GM18508 (cell line): ENCODE results near the gene SIPA1L3.
"Not testable (repeated sequence)": the region's sequence is repeated elsewhere in the genome, so short reads cannot be mapped to it uniquely, and the experiment has no call there.

ENCODE experiments used
- ATAC-seq: cut with Tn5 transposase; IDR thresholded peaks from one replicate; pipeline ENCODE4 v1.9.1; 2021; ENCODE audit warnings: moderate number of reproducible peaks; ENCODE audit not compliant: insufficient read depth, unreplicated experiment

SIPA1L3 gene

DNA sequence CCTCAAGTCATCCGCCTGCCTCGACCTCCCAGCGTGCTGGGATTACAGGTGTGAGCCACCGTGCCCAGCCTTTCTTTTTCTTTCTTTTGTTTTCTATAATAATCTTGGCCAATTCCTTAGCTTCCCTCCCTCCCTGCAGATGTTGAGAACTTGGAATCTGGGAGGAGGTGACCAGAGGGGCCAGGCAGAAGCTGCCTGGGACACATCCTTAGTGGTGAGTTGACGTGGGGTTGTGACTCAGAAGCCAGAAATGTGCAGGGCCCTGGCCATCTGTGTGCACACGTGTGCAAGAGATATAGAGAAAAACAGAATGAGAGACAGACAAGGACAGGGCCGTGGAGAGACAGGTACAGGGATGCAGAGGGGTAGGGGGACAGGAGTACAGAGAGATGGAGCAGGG lies 154.3 kb downstream of the SIPA1L3 start:
- ATAC-seq, result no peak

DNA sequence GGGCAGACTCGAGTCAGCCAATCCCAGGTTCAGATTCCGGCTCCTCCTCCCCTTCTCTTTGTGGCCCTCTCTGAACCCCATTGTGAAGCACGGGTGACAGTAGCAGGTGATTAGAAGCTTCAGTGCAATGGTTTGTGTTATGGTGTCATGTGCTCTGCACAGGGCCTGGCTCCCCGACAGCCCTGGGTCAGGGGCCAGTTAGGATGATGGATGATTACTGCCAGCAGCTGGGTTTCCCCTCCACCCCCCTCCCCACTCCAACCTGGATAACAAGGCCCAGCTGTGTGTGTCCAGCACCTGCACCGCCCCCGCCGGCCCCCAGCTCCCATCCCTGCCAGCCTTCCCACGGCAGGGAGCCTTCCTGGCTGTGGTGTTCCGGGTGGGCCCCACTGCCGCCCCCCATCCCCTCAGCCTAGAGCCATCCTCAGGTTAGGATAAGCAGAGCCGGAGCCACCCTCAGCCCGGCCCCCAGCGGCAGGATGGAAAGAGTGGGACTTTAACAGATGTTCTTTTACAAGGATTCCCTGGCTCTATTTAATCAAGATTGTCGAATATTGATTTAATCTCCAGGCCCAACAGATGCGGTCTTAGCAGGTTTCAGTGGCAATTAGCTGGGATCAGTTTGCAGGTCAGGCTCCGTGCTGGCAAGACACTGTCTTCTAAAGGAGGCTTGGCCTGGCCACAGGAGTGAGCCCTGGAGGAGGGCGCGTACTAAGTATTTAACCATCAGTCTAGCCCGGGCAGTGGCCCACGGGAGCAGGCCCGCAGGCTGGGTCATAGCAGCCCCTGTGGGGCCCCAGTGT lies 156.2 kb downstream of the SIPA1L3 start:
- ATAC-seq, result no peak

DNA sequence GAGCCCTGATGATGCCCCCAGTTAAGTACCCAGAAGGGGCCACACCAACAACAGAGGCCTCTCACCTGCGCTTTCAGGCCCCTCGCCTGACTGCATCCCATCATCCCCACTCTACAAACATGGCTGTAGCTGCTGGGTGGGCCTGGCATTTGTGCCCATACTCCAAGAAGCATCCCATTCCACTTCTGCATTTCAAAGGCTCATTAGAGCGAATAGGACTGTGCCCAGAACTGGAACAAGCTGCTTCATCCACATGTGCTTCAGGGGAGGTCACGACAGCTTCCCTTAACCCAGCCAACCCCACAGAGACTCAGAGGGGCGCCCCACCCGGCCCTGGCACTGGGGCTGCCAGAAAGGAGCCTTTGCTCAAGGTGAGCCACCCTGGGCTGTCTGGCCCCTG lies 156.9 kb downstream of the SIPA1L3 start:
- no peak for ATAC-seq

DNA sequence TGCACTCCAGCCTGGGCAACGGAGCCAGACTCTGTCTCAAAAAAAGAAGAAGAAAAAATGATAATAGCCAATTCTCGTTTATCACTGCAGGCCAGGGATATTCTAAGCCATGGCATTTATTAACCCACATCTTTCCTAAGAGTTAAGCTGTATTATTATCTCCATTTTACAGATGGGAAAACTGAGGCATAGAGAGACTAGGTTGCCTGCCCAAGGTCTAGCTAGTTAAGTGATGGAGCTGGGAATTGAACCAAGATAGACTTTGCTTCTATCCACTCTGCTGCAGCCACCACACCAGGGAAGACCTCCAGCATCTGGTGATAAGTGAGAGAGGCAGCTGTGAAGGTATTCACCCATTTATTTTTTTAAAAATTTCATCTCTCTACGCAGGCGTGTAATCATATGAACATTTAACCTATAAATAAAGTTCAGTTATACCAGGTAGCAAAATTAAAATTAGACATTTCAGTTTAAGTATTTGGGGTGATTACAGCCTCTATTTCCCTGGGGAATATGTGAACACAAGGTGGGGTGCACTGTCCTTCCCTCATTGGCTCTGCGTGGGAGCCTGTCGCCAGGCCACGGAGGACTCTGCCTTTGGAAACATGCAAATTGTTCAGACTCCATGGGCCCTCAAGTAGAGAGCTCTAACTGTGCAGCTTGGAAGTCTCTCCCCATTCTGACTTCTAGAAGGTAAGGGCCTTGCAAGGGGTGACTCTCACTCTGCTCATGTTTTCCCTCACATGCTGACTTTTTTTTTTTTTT lies 157.8 kb downstream of the SIPA1L3 start:
- no peak for ATAC-seq

DNA sequence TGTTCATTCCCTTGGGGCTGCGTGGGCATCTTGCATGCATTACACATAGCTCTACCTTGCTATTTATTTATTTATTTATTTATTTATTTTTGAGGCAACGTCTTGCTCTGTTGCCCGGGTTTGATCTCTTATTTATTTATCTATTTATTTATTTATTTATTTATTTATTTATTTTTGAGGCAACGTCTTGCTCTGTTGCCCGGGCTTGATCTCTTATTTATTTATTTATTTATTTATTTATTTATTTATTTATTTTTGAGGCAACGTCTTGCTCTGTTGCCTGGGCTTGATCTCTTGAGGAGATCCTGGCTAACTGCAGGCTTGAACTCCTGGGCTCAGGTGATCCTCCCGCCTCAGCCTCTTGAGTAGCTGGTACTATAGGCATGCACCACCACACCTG lies 158.8 kb downstream of the SIPA1L3 start:
- not testable (repeated sequence) for ATAC-seq

DNA sequence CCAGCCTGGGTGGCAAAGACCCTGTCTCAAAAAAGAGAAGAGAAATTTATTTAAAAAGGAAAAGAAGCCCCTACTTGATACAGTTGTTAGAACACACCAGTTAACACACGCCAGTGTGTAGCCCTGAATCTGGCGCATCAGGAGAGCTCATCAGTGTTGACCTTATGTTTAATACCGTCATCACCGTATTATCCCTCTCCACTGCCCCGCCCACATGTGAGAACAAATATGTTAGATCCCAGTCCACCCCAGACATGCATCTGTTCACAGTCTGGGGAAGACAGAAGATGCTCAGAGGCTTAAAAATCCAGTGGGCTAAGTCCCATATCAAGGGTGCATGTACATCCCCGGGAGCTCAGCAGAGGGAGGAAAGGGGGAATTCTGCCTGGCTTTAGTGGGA lies 161.8 kb downstream of the SIPA1L3 start:
- ATAC-seq, result no peak

DNA sequence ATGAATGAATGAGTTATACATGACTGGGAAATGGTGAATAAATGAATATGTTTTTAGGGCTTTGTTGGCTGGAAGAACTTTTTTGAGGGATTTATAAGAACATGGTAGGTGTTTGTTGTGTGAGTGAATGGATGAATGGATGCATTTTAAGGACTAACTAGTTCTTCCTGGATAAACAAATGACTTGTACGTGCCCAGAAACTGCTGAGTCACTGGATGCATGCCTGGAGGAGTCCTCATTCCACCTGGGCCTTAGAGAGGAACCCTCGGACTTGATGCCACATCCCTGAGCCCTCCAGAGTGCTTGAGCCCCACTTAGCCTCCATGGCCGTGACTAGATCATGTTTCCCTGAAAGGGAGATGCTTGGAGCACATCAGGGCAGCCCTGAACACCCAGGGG lies 163.6 kb downstream of the SIPA1L3 start:
- ATAC-seq, result no peak

DNA sequence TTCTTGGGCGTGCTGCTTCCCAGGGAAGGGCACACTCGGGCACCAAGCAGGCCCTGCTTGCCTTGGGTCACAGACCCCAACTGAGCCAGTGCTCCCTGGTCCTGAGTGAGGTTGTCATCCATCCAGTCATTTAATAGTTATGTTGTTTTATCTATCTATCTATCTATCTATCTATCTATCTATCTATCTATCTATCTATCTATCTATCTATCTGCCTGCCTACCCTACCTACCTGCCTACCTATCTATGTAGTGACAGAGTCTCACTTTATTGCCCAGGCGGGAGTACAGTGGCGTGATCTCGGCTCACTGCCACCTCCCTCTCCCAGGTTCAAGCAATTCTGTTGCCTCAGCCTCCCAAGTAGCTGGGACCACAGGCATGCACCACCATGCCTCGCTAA lies 164.0 kb downstream of the SIPA1L3 start:
- not testable (repeated sequence) for ATAC-seq

DNA sequence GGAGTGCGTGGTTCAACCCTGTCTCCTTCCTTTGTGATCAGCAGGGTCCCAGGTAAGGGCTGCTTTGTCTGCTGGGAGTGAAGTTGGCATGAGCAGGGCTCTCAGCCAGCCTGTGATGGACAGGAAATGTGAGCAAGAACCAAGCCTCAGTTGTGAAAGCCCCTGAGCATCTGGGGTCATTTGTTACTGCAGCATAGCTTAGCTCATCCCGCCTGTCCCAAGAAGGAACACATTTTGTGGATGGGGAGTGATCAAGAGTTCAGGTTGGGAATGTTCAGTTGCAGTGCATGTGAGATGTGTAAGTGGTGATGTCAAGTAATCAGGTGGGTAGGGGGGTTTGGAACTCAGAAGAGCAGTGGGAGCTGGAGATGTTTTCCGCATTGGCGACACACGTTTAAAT lies 164.6 kb downstream of the SIPA1L3 start:
- no peak for ATAC-seq

DNA sequence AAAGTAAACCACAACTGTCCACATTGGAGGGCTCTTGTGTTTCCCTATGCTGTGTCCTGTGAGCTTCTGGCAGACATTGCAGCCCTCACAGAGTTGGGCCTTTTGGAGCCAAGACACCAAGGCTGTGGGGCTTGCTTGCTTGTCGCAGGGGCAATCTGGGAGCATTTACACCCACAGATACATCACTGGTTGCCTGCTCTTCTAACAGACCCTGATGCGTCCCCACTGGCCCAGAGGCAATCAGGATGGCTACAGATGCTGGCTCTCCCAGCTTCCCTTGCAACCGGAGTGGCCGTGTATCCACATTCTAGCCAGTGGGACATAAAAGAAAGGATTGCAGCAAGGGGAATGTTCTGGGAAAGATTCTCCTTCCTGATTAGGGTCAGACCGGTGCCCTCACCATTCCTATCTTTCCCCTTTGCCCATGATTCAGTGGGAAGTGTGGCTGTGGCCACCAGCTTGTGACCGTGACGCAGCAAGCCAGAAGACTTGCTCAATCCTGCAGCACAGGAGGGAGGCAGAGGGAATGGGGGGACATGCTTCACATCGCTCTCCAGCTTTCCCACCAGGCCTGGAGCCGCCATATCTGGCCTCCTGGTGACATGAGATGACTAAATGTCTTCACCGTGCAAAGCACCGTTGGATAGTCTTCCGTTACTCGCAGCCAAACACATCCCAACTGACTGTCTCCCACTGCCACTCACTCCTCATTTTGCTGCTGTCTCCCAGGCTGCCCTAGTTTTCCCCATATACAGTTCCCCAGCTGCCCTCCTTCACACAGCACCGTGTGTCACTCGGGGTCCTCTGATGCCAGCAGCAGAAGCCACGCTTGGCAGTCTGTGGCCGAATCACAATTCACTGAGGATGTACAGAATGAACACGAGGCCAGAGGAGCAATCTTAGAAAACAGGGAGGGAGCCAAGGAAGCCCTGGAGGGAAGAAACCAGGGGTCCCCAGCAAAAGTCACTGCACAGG lies 166.1 kb downstream of the SIPA1L3 start:
- ATAC-seq, result no peak

DNA sequence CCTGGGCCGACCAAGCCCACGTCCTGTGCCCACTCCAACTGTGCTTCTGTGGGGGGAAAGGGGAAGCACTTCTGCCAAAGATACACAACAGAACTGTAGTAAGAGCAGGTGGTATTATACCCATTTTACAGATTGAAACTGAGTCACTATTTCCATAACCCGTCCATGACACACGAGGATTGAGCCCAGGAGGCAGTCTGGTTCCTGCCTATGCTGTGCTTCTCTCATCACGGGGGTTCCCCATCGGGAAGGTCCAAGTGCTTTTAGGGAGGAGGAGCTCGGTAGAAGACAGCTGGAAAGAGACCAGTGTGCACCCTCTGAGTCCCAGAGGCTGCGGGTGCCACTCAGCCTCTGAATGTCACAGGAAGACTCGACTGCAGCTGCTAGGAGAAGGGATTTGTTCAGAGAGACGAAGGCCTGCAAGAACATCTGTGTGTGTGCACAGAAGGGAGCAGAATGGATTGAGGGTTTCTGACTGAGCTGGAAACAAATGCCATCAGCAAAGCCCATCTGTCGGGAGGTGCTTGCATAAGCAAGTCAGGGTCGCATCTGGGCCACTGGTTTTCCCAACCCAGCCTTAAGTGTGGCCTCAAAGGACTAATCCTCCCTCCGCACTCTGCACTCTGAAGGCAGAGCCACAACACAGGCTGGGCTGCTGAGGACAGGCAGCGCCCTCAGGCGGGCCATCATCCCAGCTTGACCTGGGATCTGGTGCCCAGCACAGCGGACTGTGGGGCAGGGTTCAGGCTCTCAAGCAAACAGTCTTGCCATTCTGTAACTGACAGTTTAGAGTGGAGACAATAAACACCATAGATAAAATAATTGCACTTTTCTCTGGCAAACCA lies 167.1 kb downstream of the SIPA1L3 start:
- ATAC-seq, result no peak

DNA sequence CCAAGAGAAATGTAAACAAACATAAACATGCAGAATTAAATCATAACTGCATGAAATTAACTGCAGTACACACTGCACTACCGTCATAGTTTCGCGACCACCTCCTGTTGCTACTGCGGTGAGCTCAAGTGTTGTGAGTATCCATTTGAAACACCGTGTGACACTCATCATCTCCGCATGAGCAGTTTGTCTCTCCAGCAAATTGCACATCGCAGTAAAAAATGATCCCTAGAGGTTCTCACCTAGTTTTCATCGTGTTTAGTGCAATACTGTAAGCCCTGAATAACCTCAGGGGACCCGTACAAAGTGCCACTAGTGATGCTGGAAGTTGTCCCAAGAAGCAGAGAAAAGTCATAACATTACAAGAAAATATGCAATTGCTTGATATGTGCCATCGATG lies 169.3 kb downstream of the SIPA1L3 start:
- no peak for ATAC-seq

DNA sequence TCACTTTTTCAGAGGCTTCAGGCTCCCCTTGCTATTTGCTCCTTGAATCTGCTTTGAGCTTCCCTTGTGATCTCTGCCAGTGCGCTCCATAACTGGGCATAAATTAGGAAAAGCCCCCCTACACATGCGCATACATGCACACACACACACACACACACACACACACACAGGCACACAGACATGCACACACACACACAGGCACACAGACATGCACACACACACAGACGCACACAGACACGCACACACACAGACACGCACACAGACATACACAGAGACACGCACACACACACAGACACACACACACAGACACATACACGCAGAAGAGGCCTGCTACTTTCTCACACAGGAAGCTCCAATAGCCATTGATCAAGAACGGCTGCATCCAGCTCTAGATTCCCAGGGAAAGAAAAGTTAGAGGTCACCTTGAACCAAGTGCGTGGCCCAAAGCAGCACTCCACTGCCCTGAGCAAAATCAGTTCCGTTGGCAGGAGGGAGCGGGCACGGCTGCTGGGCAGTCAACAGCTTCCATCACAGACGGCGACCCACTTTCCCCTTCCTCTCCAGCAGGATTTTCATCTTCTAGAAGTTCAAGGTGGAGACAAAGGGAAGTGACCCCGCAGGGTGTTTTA lies 171.4 kb downstream of the SIPA1L3 start:
- ATAC-seq, result no peak

DNA sequence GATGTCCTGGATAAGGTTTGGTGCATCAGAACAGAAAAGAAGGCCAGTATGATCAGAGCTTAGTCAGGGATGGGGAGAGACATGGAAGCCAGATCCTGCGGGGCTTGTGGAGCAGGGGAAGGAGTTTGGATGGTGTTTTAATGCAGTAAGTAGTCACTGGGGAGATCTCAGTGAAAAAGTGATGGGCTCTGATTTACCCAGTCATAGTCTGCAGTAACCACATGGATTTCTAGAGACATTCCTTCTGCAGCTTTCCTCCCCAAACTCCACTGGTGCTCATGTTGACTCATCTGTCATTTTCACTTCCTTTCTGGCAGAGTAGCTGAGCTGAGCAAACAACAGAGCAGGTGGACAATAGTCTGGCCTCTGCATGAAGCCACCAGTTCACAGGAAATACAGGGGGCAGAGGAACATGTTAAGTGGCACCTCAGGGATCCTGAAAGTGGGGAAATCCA lies 172.9 kb downstream of the SIPA1L3 start:
- ATAC-seq, result peak; percentile 63

DNA sequence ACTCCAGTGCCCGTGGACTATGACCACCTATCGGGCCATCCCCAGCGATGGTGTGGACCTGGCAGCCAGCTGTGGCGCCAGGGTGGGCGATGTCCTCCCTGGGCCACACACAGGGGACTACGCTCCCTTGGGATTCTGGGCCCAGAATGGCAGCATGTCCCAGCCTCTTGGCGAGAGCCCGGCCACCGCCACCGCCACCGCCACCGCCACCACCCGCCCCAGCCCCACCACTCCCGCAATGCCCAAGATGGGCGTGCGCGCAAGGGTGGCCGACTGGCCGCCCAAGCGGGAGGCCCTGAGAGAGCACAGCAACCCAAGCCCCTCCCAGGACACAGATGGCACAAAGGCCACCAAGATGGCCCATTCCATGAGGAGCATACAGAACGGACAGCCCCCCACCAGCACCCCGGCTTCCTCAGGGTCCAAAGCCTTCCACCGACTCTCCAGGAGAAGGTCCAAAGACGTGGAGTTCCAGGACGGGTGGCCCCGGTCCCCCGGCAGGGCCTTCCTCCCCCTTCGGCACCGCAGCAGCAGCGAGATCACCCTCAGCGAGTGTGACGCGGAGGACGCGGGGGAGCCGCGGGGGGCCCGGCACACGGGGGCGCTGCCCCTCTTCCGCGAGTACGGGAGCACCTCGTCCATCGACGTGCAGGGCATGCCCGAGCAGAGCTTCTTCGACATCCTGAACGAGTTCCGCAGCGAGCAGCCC lies 174.7 kb downstream of the SIPA1L3 start:
- ATAC-seq, result no peak

DNA sequence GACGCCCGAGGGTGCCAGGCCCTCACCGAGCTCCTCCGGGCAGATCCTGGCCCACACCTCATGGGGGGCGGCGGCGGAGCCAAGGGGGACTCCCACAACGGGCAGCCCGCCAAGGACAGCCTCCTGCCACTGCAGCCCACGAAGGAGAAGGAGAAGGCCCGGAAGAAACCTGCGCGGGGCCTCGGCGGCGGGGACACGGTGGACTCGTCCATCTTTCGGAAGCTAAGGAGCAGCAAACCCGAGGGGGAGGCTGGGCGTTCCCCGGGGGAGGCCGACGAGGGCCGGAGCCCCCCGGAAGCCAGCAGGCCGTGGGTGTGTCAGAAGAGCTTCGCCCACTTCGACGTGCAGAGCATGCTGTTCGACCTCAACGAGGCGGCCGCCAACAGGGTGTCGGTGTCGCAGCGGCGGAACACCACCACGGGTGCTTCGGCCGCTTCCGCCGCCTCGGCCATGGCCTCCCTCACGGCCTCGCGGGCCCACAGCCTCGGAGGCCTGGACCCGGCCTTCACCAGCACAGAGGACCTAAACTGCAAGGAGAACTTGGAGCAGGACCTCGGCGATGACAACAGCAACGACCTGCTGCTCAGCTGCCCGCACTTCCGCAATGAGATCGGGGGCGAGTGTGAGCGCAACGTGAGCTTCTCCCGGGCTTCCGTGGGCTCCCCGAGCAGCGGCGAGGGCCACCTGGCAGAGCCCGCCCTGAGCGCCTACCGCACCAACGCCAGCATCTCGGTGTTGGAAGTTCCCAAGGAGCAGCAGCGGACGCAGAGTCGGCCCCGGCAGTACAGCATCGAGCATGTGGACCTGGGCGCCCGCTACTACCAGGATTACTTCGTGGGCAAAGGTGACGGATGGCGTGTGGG lies 175.5 kb downstream of the SIPA1L3 start:
- no peak for ATAC-seq

DNA sequence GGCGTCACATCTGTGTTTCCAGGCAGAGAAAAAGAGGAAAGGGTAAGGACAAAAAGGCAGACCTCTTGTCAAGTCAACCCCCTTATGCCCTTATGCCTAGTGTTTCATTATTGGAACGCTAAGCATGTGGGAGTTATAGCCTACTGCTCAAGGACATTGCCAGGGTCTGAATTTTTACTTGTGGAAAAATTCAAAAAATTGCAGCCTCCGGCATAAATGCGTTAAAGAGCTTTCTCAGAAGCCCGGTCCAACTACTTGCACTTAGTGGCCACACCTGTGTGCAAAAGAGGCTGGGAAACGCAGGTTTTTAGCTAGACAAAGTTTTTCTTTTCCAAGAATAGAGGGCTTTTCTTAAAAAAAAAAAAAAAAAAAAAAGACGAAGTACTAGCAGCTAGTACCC lies 177.2 kb downstream of the SIPA1L3 start:
- ATAC-seq, result no peak

DNA sequence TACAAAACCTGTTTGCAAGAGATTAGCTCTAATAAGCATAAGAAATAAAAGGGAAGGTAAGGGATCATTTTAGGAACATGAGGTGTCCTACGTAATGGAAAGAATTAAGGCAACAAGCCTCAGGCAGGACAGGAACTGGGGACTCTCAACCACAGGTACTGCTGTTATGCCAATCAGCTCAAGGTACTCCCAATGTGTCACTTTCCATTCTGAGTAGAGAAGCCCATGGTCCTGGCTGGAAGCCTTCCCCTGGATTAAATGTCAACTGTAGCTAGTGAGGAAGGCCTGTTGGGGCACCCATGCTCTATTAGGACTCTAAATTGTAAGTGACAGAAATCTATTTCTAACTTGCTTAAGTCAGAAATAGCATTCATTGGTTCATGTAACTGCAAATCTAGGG lies 182.4 kb downstream of the SIPA1L3 start:
- no peak for ATAC-seq
